Measurements from ENCODE around the gene SARS1. TPM values are rescaled to one million over a fixed set of nuclear protein-coding genes. Genes with fewer than 3 reads are reported as not detected.

SARS1 gene
- total RNA-seq, 1 donor from 2014 or later: 135 TPM

- Mint-ChIP-seq H3K4me1 (ENCODE audit: low read depth) (peaks cover 23% of the 10 kb centered on the region), H3K27me3 (peaks cover 9% of the 10 kb centered on the region)
These were observed 36.9 kb downstream of the SARS1 start for GRCh38 chr1:109250454-109251276.

GRCh38 chr1:109251277-109252166 is 37.8 kb downstream of the SARS1 start:
- no peaks in the 10 kb centered on the region for H3K9me3 Mint-ChIP-seq (ENCODE audit: low read depth)

More at GRCh38 chr1:109250454-109251276, 36.9 kb downstream of the SARS1 start:
- Mint-ChIP-seq H3K27ac (no peak overlapping the region), H3K36me3 (ENCODE audit: insufficient read depth) (peaks cover 13% of the 10 kb centered on the region), H3K4me3 (ENCODE audit: low read depth) (peak overlapping the region; percentile 72), H3K9me3 (ENCODE audit: low read depth) (no peaks in the 10 kb centered on the region)
- DNase-seq (ENCODE audit: low spot score, unreplicated experiment): no peak
- TF ChIP-seq CTCF (IDR thresholded peaks at IDR 0.05; ENCODE audit: unreplicated experiment): no peak

GRCh38 chr1:109252167-109252892 is 38.6 kb downstream of the SARS1 start:
- Mint-ChIP-seq H3K27ac (peak overlapping the region; percentile 2), H3K4me3 (ENCODE audit: low read depth) (no peak overlapping the region), H3K27me3 (peaks cover 4% of the 10 kb centered on the region), H3K9me3 (ENCODE audit: low read depth) (no peaks in the 10 kb centered on the region), H3K4me1 (ENCODE audit: low read depth) (peaks cover 26% of the 10 kb centered on the region), H3K36me3 (ENCODE audit: insufficient read depth) (peaks cover 16% of the 10 kb centered on the region)
- DNase-seq (ENCODE audit: low spot score, unreplicated experiment): no peak
- no peak for TF ChIP-seq CTCF (IDR thresholded peaks at IDR 0.05; ENCODE audit: unreplicated experiment)

More at GRCh38 chr1:109251277-109252166, 37.8 kb downstream of the SARS1 start:
- peaks cover 16% of the 10 kb centered on the region for H3K36me3 Mint-ChIP-seq (ENCODE audit: insufficient read depth)
- H3K27me3 Mint-ChIP-seq: peaks cover 8% of the 10 kb centered on the region
- peaks cover 26% of the 10 kb centered on the region for H3K4me1 Mint-ChIP-seq (ENCODE audit: low read depth)
- no peak for DNase-seq (ENCODE audit: low spot score, unreplicated experiment)
- H3K27ac Mint-ChIP-seq: peak overlapping the region; percentile 2
- TF ChIP-seq CTCF (IDR thresholded peaks at IDR 0.05; ENCODE audit: unreplicated experiment): no peak
- H3K4me3 Mint-ChIP-seq (ENCODE audit: low read depth): peak overlapping the region; percentile 39

- peaks cover 17% of the 10 kb centered on the region for H3K36me3 Mint-ChIP-seq (ENCODE audit: insufficient read depth)
- H3K9me3 Mint-ChIP-seq (ENCODE audit: low read depth): no peaks in the 10 kb centered on the region
- TF ChIP-seq CTCF (IDR thresholded peaks at IDR 0.05; ENCODE audit: unreplicated experiment): no peak
- H3K4me3 Mint-ChIP-seq (ENCODE audit: low read depth): peak overlapping the region; percentile 37
- H3K27ac Mint-ChIP-seq: peak overlapping the region; percentile 67
- H3K27me3 Mint-ChIP-seq: peaks cover under 1% of the 10 kb centered on the region
- no peak for DNase-seq (ENCODE audit: low spot score, unreplicated experiment)
- peaks cover 26% of the 10 kb centered on the region for H3K4me1 Mint-ChIP-seq (ENCODE audit: low read depth)
These were observed 39.4 kb downstream of the SARS1 start for GRCh38 chr1:109252893-109253802.
